Transverse colon (tissue), 4 donors: ENCODE results near the gene OTOF. TPM values are rescaled to one million over a fixed set of nuclear protein-coding genes. Genes with fewer than 3 reads are reported as not detected.

ENCODE experiments used
- DNase-seq: peaks from one replicate; pipeline ENCODE4 v3.0.0-alpha.2; 2019
- H3K27ac ChIP-seq, 4 donors: fragments of 200-600 bp; sonication (generic); 2 replicates each; pipeline ENCODE4 v1.5.1; 2016 to 2018; ENCODE audit warnings: inconsistent platforms in 4 of 4
- H3K27me3 ChIP-seq: fragments of 200-600 bp; sonication (generic); 2 replicates; pipeline ENCODE4 v1.5.1; 2017; ENCODE audit warnings: inconsistent platforms
- H3K36me3 ChIP-seq, 4 donors: fragments of 200-600 bp; sonication (generic); 2 replicates each; pipeline ENCODE4 v1.5.1; 2017 to 2019; ENCODE audit warnings: inconsistent platforms in 4 of 4
- H3K4me1 ChIP-seq, 4 donors: fragments of 200-600 bp; sonication (generic); 2 replicates each; pipeline ENCODE4 v1.5.1; 2017 to 2020; ENCODE audit warnings: inconsistent platforms in 4 of 4
- H3K4me3 ChIP-seq, 4 donors: fragments of 200-600 bp; sonication (generic); 1 replicate in 1 of 4; 2 replicates in 3 of 4; pipeline versions ENCODE4 v1.5.1 to v1.6.1; 2017 to 2019; ENCODE audit warnings: inconsistent platforms in 4 of 4
- H3K9me3 ChIP-seq, 2 donors: fragments of 200-600 bp; sonication (generic); 2 replicates each; pipeline ENCODE4 v1.5.1; 2017 to 2019; ENCODE audit warnings: inconsistent platforms in 2 of 2
- CTCF ChIP-seq, 5 experiments: fragments of 200-600 bp in 3 of 5; fragments of 450-650 bp in 2 of 5; sonication (generic) in 3 of 5; IDR thresholded peaks; 1 replicate in 2 of 5; 2 replicates in 3 of 5; pipeline ENCODE4 v1.5.1; 2016 to 2017; ENCODE audit warnings: antibody characterized with exemption in 5 of 5, inconsistent platforms in 3 of 5, mild to moderate bottlenecking in 2 of 5, moderate library complexity in 1 of 5
- EP300 ChIP-seq: sonication (generic); formaldehyde crosslinking; IDR thresholded peaks from one replicate; pipeline ENCODE4 v1.6.1; 2017; ENCODE audit warnings: antibody characterized with exemption, low read depth
- POLR2A ChIP-seq: fragments of 450-650 bp; IDR thresholded peaks from one replicate; pipeline ENCODE4 v1.6.1; 2016; ENCODE audit warnings: antibody characterized with exemption, mild to moderate bottlenecking, moderate library complexity
- POLR2AphosphoS5 ChIP-seq, 3 donors: sonication (generic); formaldehyde crosslinking; IDR thresholded peaks; one replicate each; pipeline ENCODE4 v1.6.1; 2016; ENCODE audit warnings: antibody characterized with exemption in 3 of 3
- WGBS, 2 donors: methylation state at CpG; one replicate each; pipeline ENCODE4 v1.1.5; 2018; ENCODE audit warnings: low coverage in 1 of 2; 5-methylcytosine and 5-hydroxymethylcytosine counted together
- in situ Hi-C, 4 donors: fragments of 200-750 bp; cut with MboI; loops; one replicate each; pipeline versions ENCODE4 v1.15.0 to v1.15.1; 2017; ENCODE audit warnings: low sequenced_read_pairs in 3 of 4, low pct_ligation_motif_present in 1 of 4, low pct_unique_long_range_greater_than_20kb in 1 of 4
- intact Hi-C: fragments of 100-400 bp; cut with DNase I; formaldehyde crosslinking; loops from one replicate; pipeline ENCODE4 v1.15.1; 2023; ENCODE audit warnings: low total_unique reads
- total RNA-seq, 4 donors: library from RNA; depleted of rRNA; stranded (reverse); fragments of >200 nt; gene quantifications; one replicate each; pipeline ENCODE4 v1.1.0, GENCODE V29; 2016

The OTOF gene
- total RNA-seq, 4 donors from 2014 or later, result 0.37 TPM; not detected in 3

- H3K4me3 ChIP-seq, result no peak overlapping the region
- TF ChIP-seq CTCF (IDR thresholded peaks at IDR 0.05), result no peak
- TF ChIP-seq POLR2AphosphoS5 (IDR thresholded peaks at IDR 0.05), result no peak
- no peak for TF ChIP-seq EP300
- TF ChIP-seq POLR2A, result no peak
- no peaks in the 10 kb centered on the region for H3K36me3 ChIP-seq
- in situ Hi-C loops (no loop called here), intact Hi-C loops (no loop called here)
- H3K4me1 ChIP-seq, result no peaks in the 10 kb centered on the region
- H3K9me3 ChIP-seq, result no peaks in the 10 kb centered on the region
- no peaks in the 10 kb centered on the region for H3K27me3 ChIP-seq
- H3K27ac ChIP-seq, result no peak overlapping the region
- 91% methylated on average over 19 of the region's 19 CpGs; no CpG with 5 or more reads in 1 of the 2 donors for WGBS, 2 donors
- DNase-seq, result peak; percentile 2
These were observed 17.3 kb downstream of the OTOF start for GRCh38 chr2:26460613-26461031.

GRCh38 chr2:26459991-26460612 lies 17.8 kb downstream of the OTOF start:
- intact Hi-C loops, result no loop called here
- Histone ChIP-seq H3K9me3 (no peaks in the 10 kb centered on the region), H3K4me1 (no peaks in the 10 kb centered on the region), H3K27me3 (no peaks in the 10 kb centered on the region), H3K36me3 (no peaks in the 10 kb centered on the region), H3K27ac (no peak overlapping the region), H3K4me3 (no peak overlapping the region)
- DNase-seq, result no peak
- in situ Hi-C loops, result no loop called here
- whole genome bisulfite sequencing, 2 donors, result 72 to 85% methylated on average over 5 to 15 of the region's 15 CpGs
- no peak for TF ChIP-seq POLR2AphosphoS5 (IDR thresholded peaks at IDR 0.05)
- no peak for TF ChIP-seq EP300
- no peak for TF ChIP-seq CTCF (IDR thresholded peaks at IDR 0.05)
- TF ChIP-seq POLR2A, result no peak

GRCh38 chr2:26458365-26459042 lies 19.4 kb downstream of the OTOF start:
- H3K27ac ChIP-seq, result no peak overlapping the region
- intact Hi-C loops, result no loop called here

More at GRCh38 chr2:26458365-26459042, 19.4 kb downstream of the OTOF start:
- DNase-seq, result no peak
- Histone ChIP-seq H3K9me3 (no peaks in the 10 kb centered on the region), H3K27me3 (no peaks in the 10 kb centered on the region), H3K4me3 (no peak overlapping the region), H3K4me1 (no peaks in the 10 kb centered on the region), H3K36me3 (no peaks in the 10 kb centered on the region)
- TF ChIP-seq EP300 (no peak), POLR2A (no peak), POLR2AphosphoS5 (IDR thresholded peaks at IDR 0.05) (no peak), CTCF (IDR thresholded peaks at IDR 0.05) (no peak)
- 91 to 92% methylated on average over 2 to 14 of the region's 14 CpGs for WGBS, 2 donors
- in situ Hi-C loops, result no loop called here
